Neural cell (in vitro differentiated cells): Measurements from ENCODE around the gene OPN4.

Experiments used
- CTCF ChIP-seq: fragments of 450-650 bp; IDR thresholded peaks from 2 replicates; pipeline ENCODE4 v1.5.1; 2014; ENCODE audit warnings: antibody characterized with exemption, mild to moderate bottlenecking, moderate library complexity; ENCODE audit not compliant: poor library complexity, severe bottlenecking
- EZH2 ChIP-seq: fragments of 200-600, 300-800 bp; shearing (Covaris generic), sonication (generic); IDR thresholded peaks from 2 replicates; pipeline ENCODE4 v1.6.1; 2014; ENCODE audit warnings: antibody characterized with exemption, low read length, borderline replicate concordance, mild to moderate bottlenecking; ENCODE audit not compliant: insufficient read depth, poor library complexity, severe bottlenecking
- MXI1 ChIP-seq: fragments of 450-650 bp; conservative IDR thresholded peaks from 2 replicates; pipeline ENCODE4 v1.6.1; 2014; ENCODE audit warnings: antibody characterized with exemption, mild to moderate bottlenecking; ENCODE audit not compliant: poor library complexity, severe bottlenecking
- POLR2AphosphoS5 ChIP-seq: IDR thresholded peaks from 2 replicates; pipeline ENCODE4 v1.6.1; 2012

DNA sequence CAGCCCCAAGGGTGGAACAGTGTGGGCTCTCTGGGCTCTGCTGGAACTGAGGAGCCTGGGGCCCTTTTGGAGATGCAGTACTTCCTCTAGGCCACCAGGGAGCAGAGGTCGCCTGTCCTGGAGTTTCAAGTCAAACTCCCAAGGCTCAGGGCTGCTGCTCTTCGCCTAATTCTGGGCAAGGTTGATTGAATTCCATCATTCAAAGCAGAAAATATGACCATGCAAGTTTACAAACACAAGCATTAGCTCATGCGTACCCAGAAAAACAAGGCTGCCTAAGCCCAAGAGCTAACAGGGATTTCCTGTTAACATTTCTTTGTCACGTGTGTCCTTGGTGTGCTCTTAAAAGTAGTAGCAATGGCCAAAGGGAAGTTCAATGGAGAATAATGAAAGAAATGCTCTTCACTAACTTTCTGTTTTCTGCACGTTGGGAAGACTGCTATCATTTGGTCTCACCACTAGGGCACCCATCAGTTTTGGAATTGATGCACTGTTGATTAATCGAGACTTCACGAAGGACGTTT, 34.1 kb downstream of the OPN4 start:
- peak; percentile 72 for TF ChIP-seq CTCF
- no peak for TF ChIP-seq MXI1
- TF ChIP-seq POLR2AphosphoS5 = no peak
- TF ChIP-seq EZH2 = no peak
